Gastrocnemius medialis (tissue), 4 donors: ENCODE measurements around the gene STPG1. TPM values are rescaled to one million over a fixed set of nuclear protein-coding genes. Genes with fewer than 3 reads are reported as not detected.

Experiments used
- ATAC-seq, 2 donors: fragments of 150-250 bp; one replicate each; pipeline ENCODE4 v1.9.1; 2016
- DNase-seq, 2 donors: peaks; one replicate each; pipeline ENCODE4 v3.0.0-alpha.2; 2019
- H3K27ac ChIP-seq, 4 donors: fragments of 200-600 bp; sonication (generic); 1 replicate in 1 of 4; 2 replicates in 3 of 4; pipeline ENCODE4 v1.5.1; 2016 to 2018; ENCODE audit warnings: mild to moderate bottlenecking in 2 of 4, moderate library complexity in 1 of 4
- H3K27me3 ChIP-seq, 3 donors: fragments of 200-600 bp; sonication (generic) in 2 of 3; 1 replicate in 1 of 3; 2 replicates in 2 of 3; pipeline versions ENCODE4 v1.5.1 to v1.6.0; 2016 to 2019; ENCODE audit warnings: mild to moderate bottlenecking in 1 of 3, moderate library complexity in 1 of 3
- H3K36me3 ChIP-seq, 2 donors: fragments of 200-600 bp; sonication (generic) in 1 of 2; one replicate each; pipeline ENCODE4 v1.5.1; 2017 to 2018
- H3K4me1 ChIP-seq, 2 donors: fragments of 200-600 bp; sonication (generic) in 1 of 2; one replicate each; pipeline ENCODE4 v1.5.1; 2016 to 2017; ENCODE audit warnings: mild to moderate bottlenecking in 2 of 2
- H3K4me3 ChIP-seq, 4 donors: fragments of 200-600 bp; sonication (generic) in 3 of 4; 1 replicate in 1 of 4; 2 replicates in 3 of 4; pipeline ENCODE4 v1.5.1; 2016 to 2019; ENCODE audit warnings: mild to moderate bottlenecking in 2 of 4
- H3K9me3 ChIP-seq, 3 donors: fragments of 200-600 bp; sonication (generic) in 2 of 3; 1 replicate in 1 of 3; 2 replicates in 2 of 3; pipeline ENCODE4 v1.5.1; 2016 to 2019
- POLR2A ChIP-seq, 2 donors: fragments of 450-650 bp; IDR thresholded peaks; one replicate each; pipeline ENCODE4 v1.6.1; 2017; ENCODE audit warnings: antibody characterized with exemption in 2 of 2, mild to moderate bottlenecking in 2 of 2, moderate library complexity in 2 of 2
- in situ Hi-C, 4 donors: fragments of 200-750 bp; cut with MboI; loops; one replicate each; pipeline versions ENCODE4 v1.15.0 to v1.8.0; 2017; ENCODE audit warnings: low sequenced_read_pairs in 4 of 4
- intact Hi-C: fragments of 100-400 bp; cut with DNase I; formaldehyde crosslinking; loops from one replicate; pipeline ENCODE4 v1.15.1; 2023; ENCODE audit warnings: low total_unique reads
- total RNA-seq, 4 donors: library from RNA; depleted of rRNA; stranded (reverse); fragments of >200 nt; gene quantifications; one replicate each; pipeline versions ENCODE4 v1.1.0 to v1.2.3, GENCODE V29; 2016
- TF ChIP-seq, protein P1 (sequence below), 5 experiments: fragments of 450-650 bp in 3 of 5; fragments of 200-600 bp in 2 of 5; sonication (generic) in 2 of 5; IDR thresholded peaks in 4 of 5; conservative IDR thresholded peaks in 1 of 5; 1 replicate in 4 of 5; 2 replicates in 1 of 5; pipeline ENCODE4 v1.5.1; 2016 to 2019; ENCODE audit warnings: antibody characterized with exemption in 5 of 5, mild to moderate bottlenecking in 3 of 5, moderate library complexity in 3 of 5

Gene STPG1
- total RNA-seq, 4 donors from 2014 or later: 0.39 to 2.1 (median 0.52) TPM

DNA sequence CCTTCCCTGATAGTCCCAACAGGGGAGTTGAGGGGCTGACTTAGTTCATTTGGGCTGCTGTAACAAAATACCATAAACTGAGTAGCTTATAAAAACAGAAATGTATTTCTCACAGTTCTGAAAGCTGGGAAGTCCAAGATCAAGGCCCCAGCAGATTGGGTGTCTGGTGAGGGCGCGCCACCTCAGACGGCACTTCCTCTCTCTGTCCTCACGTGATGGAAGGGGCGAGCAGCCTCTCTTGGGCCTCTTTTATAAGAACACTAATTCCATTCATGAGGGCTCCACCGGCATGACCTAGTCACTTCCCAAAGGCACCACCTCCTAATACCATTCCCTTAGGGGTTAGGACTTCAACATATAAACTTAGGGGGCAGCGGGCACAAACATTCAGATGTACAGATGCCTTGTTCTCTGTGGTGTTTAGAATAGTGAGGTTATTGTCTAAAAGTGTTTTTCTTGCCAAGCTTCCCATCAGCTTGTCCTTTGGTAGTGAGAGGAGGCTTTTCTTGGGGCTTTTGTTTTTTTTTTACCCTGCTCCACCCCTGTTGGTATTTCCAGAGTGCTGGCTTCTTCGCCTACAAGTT lies 22.3 kb upstream of the STPG1 start:
- no peaks in the 10 kb centered on the region for H3K36me3 ChIP-seq
- ATAC-seq (no peak), DNase-seq (no peak)
- H3K4me3 ChIP-seq: no peak overlapping the region
- in situ Hi-C loops: no loop called here
- TF ChIP-seq, protein P1, sequence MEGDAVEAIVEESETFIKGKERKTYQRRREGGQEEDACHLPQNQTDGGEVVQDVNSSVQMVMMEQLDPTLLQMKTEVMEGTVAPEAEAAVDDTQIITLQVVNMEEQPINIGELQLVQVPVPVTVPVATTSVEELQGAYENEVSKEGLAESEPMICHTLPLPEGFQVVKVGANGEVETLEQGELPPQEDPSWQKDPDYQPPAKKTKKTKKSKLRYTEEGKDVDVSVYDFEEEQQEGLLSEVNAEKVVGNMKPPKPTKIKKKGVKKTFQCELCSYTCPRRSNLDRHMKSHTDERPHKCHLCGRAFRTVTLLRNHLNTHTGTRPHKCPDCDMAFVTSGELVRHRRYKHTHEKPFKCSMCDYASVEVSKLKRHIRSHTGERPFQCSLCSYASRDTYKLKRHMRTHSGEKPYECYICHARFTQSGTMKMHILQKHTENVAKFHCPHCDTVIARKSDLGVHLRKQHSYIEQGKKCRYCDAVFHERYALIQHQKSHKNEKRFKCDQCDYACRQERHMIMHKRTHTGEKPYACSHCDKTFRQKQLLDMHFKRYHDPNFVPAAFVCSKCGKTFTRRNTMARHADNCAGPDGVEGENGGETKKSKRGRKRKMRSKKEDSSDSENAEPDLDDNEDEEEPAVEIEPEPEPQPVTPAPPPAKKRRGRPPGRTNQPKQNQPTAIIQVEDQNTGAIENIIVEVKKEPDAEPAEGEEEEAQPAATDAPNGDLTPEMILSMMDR (IDR thresholded peaks at IDR 0.05 in 4 of 5, conservative IDR thresholded peaks at IDR 0.05 in 1 of 5): no peak
- TF ChIP-seq POLR2A (IDR thresholded peaks at IDR 0.05): no peak
- H3K27ac ChIP-seq: no peak overlapping the region
- intact Hi-C loops: no loop called here
- no peaks in the 10 kb centered on the region for H3K27me3 ChIP-seq
- peaks cover 0 to 3% of the 10 kb centered on the region in 2 donors for H3K4me1 ChIP-seq
- no peaks in the 10 kb centered on the region for H3K9me3 ChIP-seq

DNA sequence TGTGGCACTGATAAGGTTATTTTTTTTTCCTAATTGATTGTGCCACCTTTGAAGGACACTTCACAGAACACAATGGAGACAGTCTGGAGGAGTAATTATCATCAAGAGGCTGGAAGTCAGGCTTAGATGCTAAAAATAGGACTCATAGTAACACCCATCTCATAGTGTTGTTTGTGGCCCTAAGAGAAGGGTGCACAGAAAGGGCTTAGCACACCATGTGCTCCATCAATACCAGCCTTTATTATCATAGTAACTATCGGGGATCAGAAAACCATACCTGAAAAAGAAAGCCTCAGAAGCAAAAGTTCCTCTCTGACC lies 13.9 kb upstream of the STPG1 start:
- intact Hi-C loops: no loop called here
- Histone ChIP-seq H3K36me3 (no peaks in the 10 kb centered on the region), H3K27ac (no peak overlapping the region), H3K27me3 (no peaks in the 10 kb centered on the region), H3K4me1 (peaks cover 0 to 3% of the 10 kb centered on the region in 2 donors), H3K9me3 (no peaks in the 10 kb centered on the region), H3K4me3 (no peak overlapping the region)
- no peak for DNase-seq
- TF ChIP-seq, protein P1 (IDR thresholded peaks at IDR 0.05 in 4 of 5, conservative IDR thresholded peaks at IDR 0.05 in 1 of 5): no peak
- no peak for TF ChIP-seq POLR2A (IDR thresholded peaks at IDR 0.05)
- in situ Hi-C loops: no loop called here
- no peak for ATAC-seq

DNA sequence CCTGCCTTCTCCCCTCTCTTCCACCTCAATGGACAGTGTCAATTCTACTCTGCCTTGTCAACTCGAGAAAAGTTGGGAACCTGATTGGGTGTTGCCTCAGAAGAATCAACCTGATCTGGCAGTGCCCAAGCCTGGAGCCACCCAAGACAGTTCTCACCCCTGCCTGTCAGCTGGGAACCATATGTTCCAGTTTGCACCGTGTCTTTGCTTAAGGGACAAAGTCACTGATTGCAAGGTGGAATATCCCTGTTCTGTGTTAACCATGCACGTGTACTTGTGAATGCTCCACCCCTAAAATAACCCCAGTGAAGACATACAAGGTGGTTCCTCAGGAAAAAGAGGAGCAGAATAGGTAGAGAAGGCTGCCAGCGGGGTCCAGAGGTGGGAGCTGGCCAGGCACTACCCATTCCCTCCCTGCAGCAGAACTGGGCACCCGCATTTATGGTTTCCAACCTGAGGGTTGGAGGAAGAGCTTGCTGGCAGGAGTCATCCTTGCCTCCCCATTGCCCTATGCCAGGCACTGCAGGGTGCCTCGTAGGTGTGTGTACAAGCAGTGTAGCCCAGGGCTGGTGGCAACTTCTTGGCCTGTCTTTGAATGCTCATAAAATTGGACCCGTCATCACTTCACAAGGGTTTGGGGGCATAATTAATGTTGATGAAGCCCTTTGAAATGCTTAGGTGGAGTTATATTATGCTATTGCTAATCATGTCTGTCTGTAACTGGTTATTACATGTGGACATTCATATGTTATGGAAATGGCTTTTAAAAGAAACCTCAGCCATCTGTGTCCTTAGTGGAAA lies 13.4 kb upstream of the STPG1 start:
- DNase-seq: no peak
- H3K27me3 ChIP-seq: no peaks in the 10 kb centered on the region
- no peak for ATAC-seq
- no peaks in the 10 kb centered on the region for H3K36me3 ChIP-seq
- no peak overlapping the region for H3K27ac ChIP-seq
- no peak overlapping the region for H3K4me3 ChIP-seq
- no peaks in the 10 kb centered on the region for H3K9me3 ChIP-seq
- in situ Hi-C loops (no loop called here), intact Hi-C loops (no loop called here)
- no peak for TF ChIP-seq POLR2A (IDR thresholded peaks at IDR 0.05)
- TF ChIP-seq, protein P1 (IDR thresholded peaks at IDR 0.05 in 4 of 5, conservative IDR thresholded peaks at IDR 0.05 in 1 of 5): no peak
- H3K4me1 ChIP-seq: peaks cover 0 to 3% of the 10 kb centered on the region in 2 donors

DNA sequence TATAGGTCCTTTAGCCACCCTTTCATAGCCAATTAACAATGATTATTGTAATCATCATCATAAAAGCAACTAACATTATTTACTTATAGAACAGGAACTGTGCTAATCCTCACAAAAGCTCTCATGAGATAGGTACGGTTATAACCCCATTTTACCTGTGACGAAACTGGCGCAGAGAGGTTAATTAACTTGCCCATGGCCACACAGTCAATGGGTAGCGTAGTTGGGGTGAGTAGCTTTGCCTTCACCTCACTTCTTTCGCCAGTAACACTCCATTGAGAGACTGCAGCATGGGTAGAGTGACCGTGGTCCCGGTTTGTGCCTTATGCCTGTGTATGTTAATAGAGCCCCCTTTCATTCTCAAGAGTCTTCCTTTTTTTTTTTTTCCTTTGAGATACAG lies 12.3 kb upstream of the STPG1 start:
- intact Hi-C loops: no loop called here

More for the DNA sequence above, 12.3 kb upstream of the STPG1 start:
- Histone ChIP-seq H3K4me3 (no peak overlapping the region), H3K27me3 (no peaks in the 10 kb centered on the region), H3K4me1 (peaks cover 0 to 3% of the 10 kb centered on the region in 2 donors), H3K9me3 (no peaks in the 10 kb centered on the region), H3K36me3 (no peaks in the 10 kb centered on the region), H3K27ac (no peak overlapping the region)
- TF ChIP-seq, protein P1 (IDR thresholded peaks at IDR 0.05 in 4 of 5, conservative IDR thresholded peaks at IDR 0.05 in 1 of 5): no peak
- no peak for TF ChIP-seq POLR2A (IDR thresholded peaks at IDR 0.05)
- in situ Hi-C loops: no loop called here
- ATAC-seq (no peak), DNase-seq (no peak)
